8988T (cell line): ENCODE measurements around the gene ROPN1B.
"Not testable (repeated sequence)": the region's sequence is repeated elsewhere in the genome, so short reads cannot be mapped to it uniquely, and the experiment has no call there.

ENCODE experiments used
- DNase-seq: peaks from one replicate; pipeline ENCODE4 v3.0.0; 2011

The ROPN1B gene

GRCh38 chr3:125958511-125959316 is 10.3 kb upstream of the ROPN1B start:
- DNase-seq, result no peak

- no peak for DNase-seq
Observed at GRCh38 chr3:125959317-125960065, 9.5 kb upstream of the ROPN1B start.

GRCh38 chr3:125960066-125960424 is 8.9 kb upstream of the ROPN1B start:
- no peak for DNase-seq

GRCh38 chr3:125960456-125961288 is 8.3 kb upstream of the ROPN1B start:
- DNase-seq, result no peak

- no peak for DNase-seq
Observed at GRCh38 chr3:125961289-125961589, 7.7 kb upstream of the ROPN1B start.

- DNase-seq, result not testable (repeated sequence)
Observed at GRCh38 chr3:125963834-125964233, 5.1 kb upstream of the ROPN1B start.

- DNase-seq, result no peak
Observed at GRCh38 chr3:125965505-125965904, 3.5 kb upstream of the ROPN1B start.

- DNase-seq, result no peak
Observed at GRCh38 chr3:125967156-125967555, 1.8 kb upstream of the ROPN1B start.

- DNase-seq, result not testable (repeated sequence)
Observed at GRCh38 chr3:125968121-125968520, 857 bp upstream of the ROPN1B start.

- DNase-seq, result not testable (repeated sequence)
Observed at GRCh38 chr3:125971997-125972944, 3.3 kb downstream of the ROPN1B start.

- not testable (repeated sequence) for DNase-seq
Observed at GRCh38 chr3:125975245-125976002, 6.4 kb downstream of the ROPN1B start.

GRCh38 chr3:125976003-125976390 is 7.0 kb downstream of the ROPN1B start:
- DNase-seq, result not testable (repeated sequence)

- DNase-seq, result not testable (repeated sequence)
Observed at GRCh38 chr3:125977104-125977503, 8.1 kb downstream of the ROPN1B start.

GRCh38 chr3:125984951-125985350 is 16.0 kb downstream of the ROPN1B start:
- DNase-seq, result not testable (repeated sequence)

GRCh38 chr3:125990253-125990970 is 21.4 kb downstream of the ROPN1B start:
- peak; percentile 65 for DNase-seq

GRCh38 chr3:125996751-125997150 is 27.8 kb downstream of the ROPN1B start:
- not testable (repeated sequence) for DNase-seq

GRCh38 chr3:126002189-126002588 is 33.2 kb downstream of the ROPN1B start:
- DNase-seq, result no peak

GRCh38 chr3:126003447-126004190 is 34.6 kb downstream of the ROPN1B start:
- DNase-seq, result no peak

GRCh38 chr3:126004217-126004616 is 35.2 kb downstream of the ROPN1B start:
- DNase-seq, result no peak

GRCh38 chr3:126004692-126005091 is 35.7 kb downstream of the ROPN1B start:
- DNase-seq, result no peak
